Liver (tissue), 9 donors: Measurements from ENCODE around the gene HES3. TPM values are rescaled to one million over a fixed set of nuclear protein-coding genes. Genes with fewer than 3 reads are reported as not detected.

ENCODE experiments used
- DNase-seq: peaks from one replicate; pipeline ENCODE4 v3.0.0-alpha.2; 2017; ENCODE audit warnings: low spot score
- H3K27ac ChIP-seq, 2 donors: one replicate each; pipeline ENCODE4 v1.7.0; 2013; ENCODE audit warnings: inconsistent platforms in 2 of 2, low read length in 2 of 2, control low read depth in 1 of 2, low read depth in 1 of 2, mild to moderate bottlenecking in 1 of 2
- H3K27me3 ChIP-seq, 4 donors: one replicate each; pipeline versions ENCODE4 v1.6.1 to v1.7.0; 2013; ENCODE audit warnings: low read length in 3 of 4, inconsistent platforms in 1 of 4, mild to moderate bottlenecking in 1 of 4, moderate library complexity in 1 of 4; ENCODE audit not compliant: control insufficient read depth in 4 of 4, insufficient read depth in 4 of 4
- H3K36me3 ChIP-seq, 4 donors: one replicate each; pipeline versions ENCODE4 v1.6.1 to v1.7.0; 2013; ENCODE audit warnings: low read length in 3 of 4, mild to moderate bottlenecking in 3 of 4, low read depth in 1 of 4, moderate library complexity in 1 of 4; ENCODE audit not compliant: control insufficient read depth in 4 of 4, insufficient read depth in 3 of 4
- H3K4me1 ChIP-seq, 4 donors: one replicate each; pipeline versions ENCODE4 v1.6.1 to v1.7.0; 2013; ENCODE audit warnings: low read length in 3 of 4, mild to moderate bottlenecking in 3 of 4, moderate library complexity in 1 of 4; ENCODE audit not compliant: control insufficient read depth in 4 of 4, insufficient read depth in 4 of 4
- H3K4me3 ChIP-seq, 3 donors: one replicate each; pipeline versions ENCODE4 v1.6.1 to v1.7.0; 2013; ENCODE audit warnings: low read length in 3 of 3, control low read depth in 1 of 3, low read depth in 1 of 3, mild to moderate bottlenecking in 1 of 3
- H3K9ac ChIP-seq, 2 donors: one replicate each; pipeline ENCODE4 v1.7.0; 2013; ENCODE audit warnings: low read length in 2 of 2, mild to moderate bottlenecking in 2 of 2, moderate library complexity in 2 of 2, control low read depth in 1 of 2, low read depth in 1 of 2
- H3K9me3 ChIP-seq, 4 donors: one replicate each; pipeline versions ENCODE4 v1.6.1 to v1.7.0; 2013; ENCODE audit warnings: low read length in 3 of 4; ENCODE audit not compliant: control insufficient read depth in 4 of 4
- EGR1 ChIP-seq, 2 donors: IDR thresholded peaks; 2 replicates each; pipeline ENCODE4 v1.6.1; 2016 to 2018; ENCODE audit warnings: antibody characterized with exemption in 2 of 2, low read depth in 2 of 2
- GABPA ChIP-seq, 2 donors: IDR thresholded peaks in 1 of 2; conservative IDR thresholded peaks in 1 of 2; 2 replicates each; pipeline ENCODE4 v1.6.1; 2016; ENCODE audit warnings: antibody characterized with exemption in 2 of 2, mild to moderate bottlenecking in 1 of 2, moderate library complexity in 1 of 2
- HNF4A ChIP-seq, 2 donors: conservative IDR thresholded peaks; 2 replicates each; pipeline ENCODE4 v1.6.1; 2016; ENCODE audit warnings: antibody characterized with exemption in 2 of 2, mild to moderate bottlenecking in 2 of 2
- JUND ChIP-seq, 2 donors: IDR thresholded peaks; 2 replicates each; pipeline ENCODE4 v1.6.1; 2016; ENCODE audit warnings: antibody characterized with exemption in 2 of 2
- RAD21 ChIP-seq, 2 donors: IDR thresholded peaks; 2 replicates each; pipeline ENCODE4 v1.6.1; 2016; ENCODE audit warnings: antibody characterized with exemption in 2 of 2, mild to moderate bottlenecking in 2 of 2
- RXRA ChIP-seq, 2 donors: IDR thresholded peaks; 2 replicates each; pipeline ENCODE4 v1.6.1; 2017 to 2018; ENCODE audit warnings: antibody characterized with exemption in 2 of 2, mild to moderate bottlenecking in 1 of 2
- SP1 ChIP-seq: IDR thresholded peaks from 2 replicates; pipeline ENCODE4 v1.6.1; 2018; ENCODE audit warnings: antibody characterized with exemption, mild to moderate bottlenecking
- ZBTB33 ChIP-seq: IDR thresholded peaks from 2 replicates; pipeline ENCODE4 v1.6.1; 2016; ENCODE audit warnings: antibody characterized with exemption
- WGBS: extraction: QIAGEN DNeasy Blood & Tissue Kit; methylation state at CpG from one replicate; pipeline ENCODE4 v1.1.7; 2013; 5-methylcytosine and 5-hydroxymethylcytosine counted together
- polyA plus RNA-seq, 2 donors: library from polyadenylated mRNA; stranded (reverse) in 1 of 2; unstranded in 1 of 2; fragments of 200-250 nt in 1 of 2; fragments of >200 nt in 1 of 2; fragmentation: Nextera tagmentation in 1 of 2; extraction: Ambion mirVana in 1 of 2; gene quantifications; one replicate each; pipeline versions ENCODE4 v1.2.1 to v1.2.3, GENCODE V29; 2013 to 2015
- total RNA-seq, 2 donors: library from RNA; depleted of rRNA; stranded (reverse); fragments of >200 nt; gene quantifications; one replicate each; pipeline ENCODE4 v1.2.3, GENCODE V29; 2014
- TF ChIP-seq, protein P1 (sequence below): IDR thresholded peaks from 2 replicates; pipeline ENCODE4 v1.6.1; 2016; ENCODE audit warnings: antibody characterized with exemption, mild to moderate bottlenecking
- TF ChIP-seq, protein P2 (sequence below): IDR thresholded peaks from 2 replicates; pipeline ENCODE4 v1.6.1; 2016; ENCODE audit warnings: antibody characterized with exemption
- donor health status: healthy.
- donor health status: healthy.
- donor health status: healthy.
- donor health status: healthy.
- donor health status: healthy.

Gene HES3
- total and polyA plus RNA-seq, 4 donors = not detected

DNA sequence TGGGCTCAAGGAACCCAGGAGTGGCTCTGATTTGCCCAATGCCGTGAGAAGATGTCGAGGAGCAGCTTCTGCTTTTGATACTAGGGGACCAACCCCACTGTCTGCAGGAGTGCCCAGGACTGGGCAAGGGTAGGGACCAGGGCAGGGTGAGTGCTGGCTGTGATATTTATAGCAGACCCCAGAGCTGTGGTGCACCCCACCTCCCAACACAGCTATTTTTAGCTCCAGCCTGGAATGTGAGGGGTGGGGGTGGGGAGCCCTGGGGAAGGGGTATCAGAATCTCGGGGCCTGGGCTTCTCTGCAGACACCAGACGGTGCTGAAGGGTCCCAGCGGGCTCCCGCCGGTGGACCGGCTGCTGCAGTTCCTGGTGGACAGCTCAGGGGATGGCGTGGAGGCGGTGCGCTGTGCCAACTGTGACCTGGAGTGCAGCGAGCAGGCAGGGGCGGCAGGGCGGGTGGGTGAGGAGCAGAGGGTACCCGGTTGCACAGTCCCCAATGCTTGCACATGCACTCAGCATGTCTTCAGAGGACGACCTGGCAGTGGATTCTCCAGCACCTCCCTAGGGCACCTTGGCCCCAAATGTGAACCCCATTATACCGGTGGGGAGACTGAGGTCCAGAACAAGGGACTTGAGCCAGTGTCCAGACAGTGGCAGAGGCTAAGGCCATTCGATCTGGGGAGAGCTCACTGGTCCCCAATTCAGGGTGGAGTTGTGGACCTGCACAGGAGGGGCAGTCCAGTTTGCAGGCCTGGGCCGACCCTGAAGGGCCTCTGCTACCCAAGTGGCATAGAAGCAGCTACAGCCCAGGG lies 36.7 kb upstream of the HES3 start:
- WGBS = 89% methylated on average over 19 of the region's 19 CpGs
- TF ChIP-seq GABPA (IDR thresholded peaks at IDR 0.05 in 1 of 2, conservative IDR thresholded peaks at IDR 0.05 in 1 of 2) (no peak), SP1 (no peak), HNF4A (conservative IDR thresholded peaks at IDR 0.05) (no peak), EGR1 (IDR thresholded peaks at IDR 0.05; ENCODE audit: low read depth in 2 of 2) (no peak), RAD21 (IDR thresholded peaks at IDR 0.05) (no peak), JUND (IDR thresholded peaks at IDR 0.05) (no peak), RXRA (IDR thresholded peaks at IDR 0.05) (no peak)
- TF ChIP-seq, protein P1, sequence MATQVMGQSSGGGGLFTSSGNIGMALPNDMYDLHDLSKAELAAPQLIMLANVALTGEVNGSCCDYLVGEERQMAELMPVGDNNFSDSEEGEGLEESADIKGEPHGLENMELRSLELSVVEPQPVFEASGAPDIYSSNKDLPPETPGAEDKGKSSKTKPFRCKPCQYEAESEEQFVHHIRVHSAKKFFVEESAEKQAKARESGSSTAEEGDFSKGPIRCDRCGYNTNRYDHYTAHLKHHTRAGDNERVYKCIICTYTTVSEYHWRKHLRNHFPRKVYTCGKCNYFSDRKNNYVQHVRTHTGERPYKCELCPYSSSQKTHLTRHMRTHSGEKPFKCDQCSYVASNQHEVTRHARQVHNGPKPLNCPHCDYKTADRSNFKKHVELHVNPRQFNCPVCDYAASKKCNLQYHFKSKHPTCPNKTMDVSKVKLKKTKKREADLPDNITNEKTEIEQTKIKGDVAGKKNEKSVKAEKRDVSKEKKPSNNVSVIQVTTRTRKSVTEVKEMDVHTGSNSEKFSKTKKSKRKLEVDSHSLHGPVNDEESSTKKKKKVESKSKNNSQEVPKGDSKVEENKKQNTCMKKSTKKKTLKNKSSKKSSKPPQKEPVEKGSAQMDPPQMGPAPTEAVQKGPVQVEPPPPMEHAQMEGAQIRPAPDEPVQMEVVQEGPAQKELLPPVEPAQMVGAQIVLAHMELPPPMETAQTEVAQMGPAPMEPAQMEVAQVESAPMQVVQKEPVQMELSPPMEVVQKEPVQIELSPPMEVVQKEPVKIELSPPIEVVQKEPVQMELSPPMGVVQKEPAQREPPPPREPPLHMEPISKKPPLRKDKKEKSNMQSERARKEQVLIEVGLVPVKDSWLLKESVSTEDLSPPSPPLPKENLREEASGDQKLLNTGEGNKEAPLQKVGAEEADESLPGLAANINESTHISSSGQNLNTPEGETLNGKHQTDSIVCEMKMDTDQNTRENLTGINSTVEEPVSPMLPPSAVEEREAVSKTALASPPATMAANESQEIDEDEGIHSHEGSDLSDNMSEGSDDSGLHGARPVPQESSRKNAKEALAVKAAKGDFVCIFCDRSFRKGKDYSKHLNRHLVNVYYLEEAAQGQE = no peak
- TF ChIP-seq, protein P2, sequence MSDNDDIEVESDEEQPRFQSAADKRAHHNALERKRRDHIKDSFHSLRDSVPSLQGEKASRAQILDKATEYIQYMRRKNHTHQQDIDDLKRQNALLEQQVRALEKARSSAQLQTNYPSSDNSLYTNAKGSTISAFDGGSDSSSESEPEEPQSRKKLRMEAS = no peak
- DNase-seq = no peak
- H3K9ac ChIP-seq = no peak overlapping the region
- peaks cover 0 to 8% (median 5%) of the 10 kb centered on the region in 4 donors for H3K36me3 ChIP-seq
- no peaks in the 10 kb centered on the region for H3K27me3 ChIP-seq
- no peak overlapping the region for H3K27ac ChIP-seq
- H3K9me3 ChIP-seq = no peaks in the 10 kb centered on the region
- H3K4me1 ChIP-seq = peaks cover 3 to 29% (median 12%) of the 10 kb centered on the region in 4 donors
- no peak overlapping the region for H3K4me3 ChIP-seq

DNA sequence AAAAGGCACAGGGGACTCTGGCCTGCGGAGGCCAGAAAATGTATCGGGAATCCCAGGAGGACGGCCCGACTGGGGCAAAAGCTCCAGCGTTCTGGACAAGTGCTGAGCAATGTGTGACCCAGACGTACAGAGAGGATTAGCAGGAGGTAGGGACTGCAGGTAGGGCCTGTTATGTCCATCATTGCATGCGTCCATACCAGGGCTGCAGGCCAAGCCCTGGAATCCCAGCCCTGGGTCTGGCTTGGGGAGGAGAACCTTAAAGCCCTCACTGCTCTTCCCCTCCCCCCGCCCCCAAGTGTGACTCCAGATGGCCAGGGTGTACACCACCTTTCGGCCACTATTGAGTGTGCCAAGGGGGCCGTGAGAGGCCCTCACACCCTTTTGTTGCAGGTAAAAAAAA lies 36.1 kb upstream of the HES3 start:
- DNase-seq = no peak
- no peaks in the 10 kb centered on the region for H3K27me3 ChIP-seq
- H3K4me1 ChIP-seq = peaks cover 3 to 29% (median 12%) of the 10 kb centered on the region in 4 donors
- no peak overlapping the region for H3K9ac ChIP-seq
- H3K36me3 ChIP-seq = peaks cover 0 to 11% (median 7%) of the 10 kb centered on the region in 4 donors
- 89% methylated on average over 10 of the region's 10 CpGs for WGBS
- no peak overlapping the region for H3K27ac ChIP-seq
- no peak for TF ChIP-seq ZBTB33
- H3K4me3 ChIP-seq = no peak overlapping the region
- no peaks in the 10 kb centered on the region for H3K9me3 ChIP-seq
